H9 (cell line): ENCODE results near the gene MGAT5. TPM values are rescaled to one million over a fixed set of nuclear protein-coding genes. Genes with fewer than 3 reads are reported as not detected.

Experiments used
- DNase-seq: peaks from one replicate; pipeline ENCODE4 v3.0.0-alpha.2; 2017
- H2AFZ ChIP-seq: one replicate; pipeline ENCODE4 v1.6.1; 2013; ENCODE audit warnings: mild to moderate bottlenecking, low read length, control low read depth, moderate library complexity
- H2AK5ac ChIP-seq: 2 replicates; pipeline ENCODE4 v1.6.1; 2013; ENCODE audit warnings: low read length, control low read depth, mixed read lengths; ENCODE audit not compliant: insufficient read length
- H2BK120ac ChIP-seq: one replicate; pipeline ENCODE4 v1.6.1; 2013; ENCODE audit warnings: low read depth, mild to moderate bottlenecking, low read length, control low read depth, inconsistent platforms; ENCODE audit not compliant: poor library complexity, severe bottlenecking
- H2BK12ac ChIP-seq: 2 replicates; pipeline ENCODE4 v1.6.1; 2013; ENCODE audit warnings: low read length, control low read depth, mixed read lengths, low read depth; ENCODE audit not compliant: insufficient read length
- H2BK15ac ChIP-seq: 2 replicates; pipeline ENCODE4 v1.6.1; 2013; ENCODE audit warnings: low read depth, low read length, control low read depth
- H2BK20ac ChIP-seq: one replicate; pipeline ENCODE4 v1.6.1; 2013; ENCODE audit warnings: low read depth, mild to moderate bottlenecking, low read length, control low read depth, inconsistent platforms; ENCODE audit not compliant: poor library complexity, severe bottlenecking
- H2BK5ac ChIP-seq: 2 replicates; pipeline ENCODE4 v1.6.1; 2013; ENCODE audit warnings: low read length, control low read depth, mixed read lengths; ENCODE audit not compliant: insufficient read length
- H3K14ac ChIP-seq: 2 replicates; pipeline ENCODE4 v1.6.1; 2013; ENCODE audit warnings: low read length, control low read depth; ENCODE audit not compliant: insufficient read depth
- H3K18ac ChIP-seq: 2 replicates; pipeline ENCODE4 v1.6.1; 2013; ENCODE audit warnings: low read depth, mild to moderate bottlenecking, mixed read lengths, low read length, control low read depth; ENCODE audit not compliant: insufficient read length
- H3K23ac ChIP-seq: 2 replicates; pipeline ENCODE4 v1.6.1; 2013; ENCODE audit warnings: low read length, control low read depth, mixed read lengths, low read depth; ENCODE audit not compliant: insufficient read length
- H3K23me2 ChIP-seq: 2 replicates; pipeline ENCODE4 v1.6.1; 2013; ENCODE audit warnings: low read depth, mild to moderate bottlenecking, mixed read lengths, low read length, control low read depth; ENCODE audit not compliant: insufficient read length, poor library complexity, severe bottlenecking
- H3K27ac ChIP-seq: 2 replicates; pipeline ENCODE4 v1.5.1; 2013; ENCODE audit warnings: low read length, control low read depth, mixed read lengths, low read depth; ENCODE audit not compliant: insufficient read length
- H3K27me3 ChIP-seq: 2 replicates; pipeline ENCODE4 v1.6.1; 2013; ENCODE audit warnings: low read length, control low read depth, inconsistent platforms; ENCODE audit not compliant: insufficient read depth
- H3K4ac ChIP-seq: 2 replicates; pipeline ENCODE4 v1.6.1; 2013; ENCODE audit warnings: low read depth, mild to moderate bottlenecking, control low read depth, inconsistent platforms, low read length, moderate library complexity
- H3K4me1 ChIP-seq: 2 replicates; pipeline ENCODE4 v1.6.1; 2013; ENCODE audit warnings: low read length, control low read depth, inconsistent platforms; ENCODE audit not compliant: insufficient read depth
- H3K4me2 ChIP-seq: 2 replicates; pipeline ENCODE4 v1.6.1; 2013; ENCODE audit warnings: low read length, control low read depth, mixed read lengths; ENCODE audit not compliant: insufficient read length, insufficient read depth
- H3K56ac ChIP-seq: 2 replicates; pipeline ENCODE4 v1.6.1; 2013; ENCODE audit warnings: low read depth, mild to moderate bottlenecking, mixed read lengths, low read length, control low read depth; ENCODE audit not compliant: insufficient read length
- H3K79me1 ChIP-seq: 2 replicates; pipeline ENCODE4 v1.6.1; 2013; ENCODE audit warnings: low read depth, mild to moderate bottlenecking, moderate library complexity, low read length, control low read depth, inconsistent platforms; ENCODE audit not compliant: insufficient read depth, poor library complexity, severe bottlenecking
- H3K79me2 ChIP-seq: 2 replicates; pipeline ENCODE4 v1.6.1; 2013; ENCODE audit warnings: low read length, control low read depth, inconsistent platforms; ENCODE audit not compliant: insufficient read depth
- H3K9ac ChIP-seq: 2 replicates; pipeline ENCODE4 v1.6.1; 2013; ENCODE audit warnings: low read length, control low read depth, mixed read lengths; ENCODE audit not compliant: insufficient read length; ENCODE audit errors: extremely low read depth
- H3K9me3 ChIP-seq: one replicate; pipeline ENCODE4 v1.6.1; 2013; ENCODE audit warnings: low read depth, low read length, inconsistent platforms; ENCODE audit not compliant: control insufficient read depth
- H3T11ph ChIP-seq: one replicate; pipeline ENCODE4 v1.6.1; 2013; ENCODE audit warnings: mild to moderate bottlenecking, low read length, control low read depth, inconsistent platforms
- H4K20me1 ChIP-seq: one replicate; pipeline ENCODE4 v1.6.1; 2013; ENCODE audit not compliant: control insufficient read depth, insufficient read length, insufficient read depth
- H4K5ac ChIP-seq: 2 replicates; pipeline ENCODE4 v1.6.1; 2013; ENCODE audit warnings: low read depth, mild to moderate bottlenecking, mixed read lengths, low read length, control low read depth; ENCODE audit not compliant: insufficient read length
- H4K8ac ChIP-seq: replicated peaks from 2 replicates; pipeline ENCODE4 v1.6.1; 2013; ENCODE audit warnings: low read length, control low read depth, mixed read lengths, low read depth; ENCODE audit not compliant: insufficient read length
- H4K91ac ChIP-seq: 2 replicates; pipeline ENCODE4 v1.6.1; 2013; ENCODE audit warnings: low read depth, mild to moderate bottlenecking, moderate library complexity, mixed read lengths, low read length, control low read depth; ENCODE audit not compliant: insufficient read length
- H3K27ac Mint-ChIP-seq, 3 experiments: 2 replicates in 2 of 3; 3 replicates in 1 of 3; pipeline ENCODE4 v1.8.0; 2020 to 2021; ENCODE audit warnings: mixed read lengths in 3 of 3, mild to moderate bottlenecking in 1 of 3, moderate library complexity in 1 of 3
- H3K27me3 Mint-ChIP-seq: 2 replicates; pipeline ENCODE4 v1.8.0; 2021; ENCODE audit warnings: low read depth, mild to moderate bottlenecking, moderate library complexity, mixed read lengths
- H3K36me3 Mint-ChIP-seq, 3 experiments: 2 replicates in 2 of 3; 3 replicates in 1 of 3; pipeline ENCODE4 v1.8.0; 2020 to 2021; ENCODE audit warnings: low read depth in 3 of 3, mixed read lengths in 3 of 3; ENCODE audit not compliant: insufficient read depth in 1 of 3
- H3K4me1 Mint-ChIP-seq, 2 experiments: 2 replicates each; pipeline ENCODE4 v1.8.0; 2020; ENCODE audit warnings: mixed read lengths in 2 of 2
- H3K4me3 Mint-ChIP-seq, 2 experiments: 2 replicates in 1 of 2; 3 replicates in 1 of 2; pipeline ENCODE4 v1.8.0; 2020 to 2021; ENCODE audit warnings: mild to moderate bottlenecking in 2 of 2, mixed read lengths in 2 of 2, moderate library complexity in 1 of 2
- H3K9me3 Mint-ChIP-seq, 2 experiments: 2 replicates in 1 of 2; 3 replicates in 1 of 2; pipeline ENCODE4 v1.8.0; 2020; ENCODE audit warnings: mild to moderate bottlenecking in 2 of 2, mixed read lengths in 2 of 2, moderate library complexity in 1 of 2
- CTCF ChIP-seq: fragments of 200-600 bp; sonication (generic); conservative IDR thresholded peaks from 3 replicates; pipeline ENCODE4 v1.8.0; 2021; ENCODE audit warnings: antibody characterized with exemption, mild to moderate bottlenecking
- WGBS: extraction: QIAGEN DNeasy Blood & Tissue Kit; methylation state at CpG from one replicate; pipeline ENCODE4 v1.1.7; 2013; ENCODE audit warnings: missing lambda C conversion rate, low lambda C conversion rate, mixed read lengths; ENCODE audit not compliant: insufficient read length; ENCODE audit errors: extremely low coverage; 5-methylcytosine and 5-hydroxymethylcytosine counted together
- total RNA-seq: library from RNA; stranded (reverse); gene quantifications from 2 replicates; pipeline ENCODE4 v1.2.1, GENCODE V29; 2021

Gene MGAT5
- total RNA-seq, 1 experiment from 2014 or later: 25.7 TPM

GRCh38 chr2:134287323-134287722, 33.5 kb downstream of the MGAT5 start:
- Histone ChIP-seq H4K5ac (no peak overlapping the region), H3K27ac (no peak overlapping the region), H3K14ac (no peak overlapping the region), H3K23ac (no peak overlapping the region), H4K8ac (no peak overlapping the region), H2BK20ac (no peak overlapping the region), H2BK15ac (no peak overlapping the region), H3K4me1 (no peaks in the 10 kb centered on the region), H2BK12ac (no peak overlapping the region), H2BK5ac (no peak overlapping the region), H3K79me2 (no peaks in the 10 kb centered on the region; the same call in 1 of the 2 replicates), H3K4me2 (no peak overlapping the region), H3K9ac (no peak overlapping the region), H2AK5ac (no peak overlapping the region), H2AFZ (no peak overlapping the region), H3K18ac (no peak overlapping the region), H3K23me2 (no peaks in the 10 kb centered on the region), H2BK120ac (no peak overlapping the region), H4K20me1 (no peaks in the 10 kb centered on the region), H3K4ac (no peak overlapping the region), H3K9me3 (no peaks in the 10 kb centered on the region), H3K56ac (no peak overlapping the region), H3T11ph (no peak overlapping the region), H3K27me3 (no peaks in the 10 kb centered on the region), H3K79me1 (no peaks in the 10 kb centered on the region), H4K91ac (no peak overlapping the region)
- Mint-ChIP-seq H3K27ac (no peak overlapping the region), H3K4me1 (peaks cover 2 to 6% of the 10 kb centered on the region in 2 experiments; a peak in 3 of 4 replicates), H3K9me3 (no peaks in the 10 kb centered on the region), H3K27me3 (no peaks in the 10 kb centered on the region), H3K36me3 (no peaks in the 10 kb centered on the region), H3K4me3 (no peak overlapping the region)
- no peak for TF ChIP-seq CTCF
- WGBS: no CpG with 5 or more reads among the region's 2 CpGs
- no peak for DNase-seq
